ENCODE results near the gene SMPD4.
A peak's percentile ranks its signal among the peaks of the same experiment; 100 is the strongest.
"Not testable (repeated sequence)": the region's sequence is repeated elsewhere in the genome, so short reads cannot be mapped to it uniquely, and the experiment has no call there.

SMPD4 gene

GRCh38 chr2:130185896-130186295 is 4.5 kb upstream of the SMPD4 start:
- DNase-seq = no peak

- no peak for DNase-seq
These were observed 4.0 kb upstream of the SMPD4 start for GRCh38 chr2:130185436-130185835.

GRCh38 chr2:130183512-130184373 is 2.3 kb upstream of the SMPD4 start:
- DNase-seq = no peak

- not testable (repeated sequence) for DNase-seq
These were observed 1.6 kb upstream of the SMPD4 start for GRCh38 chr2:130182826-130183511.

- DNase-seq = peak; percentile 91 to 96 (median 92)
These were observed 679 bp upstream of the SMPD4 start, which contains the start of gene MZT2B for GRCh38 chr2:130181880-130182682. Gene MZT2B, plus strand, starts transcription at chr2:130182262. Its CDS starts 21 bp downstream, at chr2:130182283.

GRCh38 chr2:130180404-130181324 is 738 bp downstream of the SMPD4 start:
- DNase-seq = not testable (repeated sequence)

GRCh38 chr2:130174866-130175265 is 6.5 kb downstream of the SMPD4 start:
- not testable (repeated sequence) for DNase-seq

GRCh38 chr2:130169896-130170295 is 11.5 kb downstream of the SMPD4 start:
- DNase-seq = no peak

- not testable (repeated sequence) for DNase-seq
These were observed 12.2 kb downstream of the SMPD4 start for GRCh38 chr2:130169163-130169562.

- DNase-seq = not testable (repeated sequence)
These were observed 14.8 kb downstream of the SMPD4 start for GRCh38 chr2:130166611-130167010.

GRCh38 chr2:130165293-130166016 is 15.9 kb downstream of the SMPD4 start:
- DNase-seq = no peak

GRCh38 chr2:130162968-130163367 is 18.4 kb downstream of the SMPD4 start:
- no peak for DNase-seq

GRCh38 chr2:130162486-130162885 is 18.9 kb downstream of the SMPD4 start:
- not testable (repeated sequence) for DNase-seq

- not testable (repeated sequence) for DNase-seq
These were observed 20.3 kb downstream of the SMPD4 start for GRCh38 chr2:130160838-130161705.

- DNase-seq = no peak
These were observed 21.3 kb downstream of the SMPD4 start for GRCh38 chr2:130160131-130160530.

GRCh38 chr2:130159376-130159775 is 22.0 kb downstream of the SMPD4 start:
- DNase-seq = not testable (repeated sequence)

- no peak for DNase-seq
These were observed 22.8 kb downstream of the SMPD4 start for GRCh38 chr2:130158631-130159030.

- peak; percentile 74 to 84 (median 79) for DNase-seq
These were observed 23.4 kb downstream of the SMPD4 start for GRCh38 chr2:130157825-130158514.

GRCh38 chr2:130157354-130157753 is 24.0 kb downstream of the SMPD4 start:
- not testable (repeated sequence) for DNase-seq

GRCh38 chr2:130156624-130157004 is 24.8 kb downstream of the SMPD4 start:
- no peak for DNase-seq

All from suppressor macrophage treated with lipopolysaccharide for 1 hour (primary cell).